DMS114 treated with DMSO at 0.1 percent for 48 hours (cell line): ENCODE data around the gene GSX2.

Experiments
- DNase-seq: peaks from one replicate; lab custom pipeline; 2025; ENCODE audit not compliant: unreplicated experiment; lab: John Stamatoyannopoulos, UW

Gene GSX2

DNA sequence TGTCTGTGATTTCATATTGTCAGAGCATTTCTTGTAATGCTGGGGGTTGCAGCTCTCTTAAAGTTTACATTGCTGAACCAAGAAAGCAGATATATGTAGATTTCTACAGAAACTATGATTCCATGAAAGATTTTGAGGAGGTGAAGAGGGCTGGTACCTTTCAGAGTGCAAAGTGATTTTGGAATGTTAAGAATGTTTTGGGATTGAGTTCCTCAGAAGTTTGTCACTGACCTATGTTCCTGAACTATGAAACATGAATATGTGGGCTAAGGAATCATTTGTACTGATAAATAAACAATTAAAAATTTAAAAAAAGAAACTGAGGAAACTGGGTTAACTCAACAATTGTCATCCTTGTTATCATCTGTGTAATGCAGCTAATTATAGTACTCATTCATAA, 23.3 kb upstream of the GSX2 start:
- no peak for DNase-seq

DNA sequence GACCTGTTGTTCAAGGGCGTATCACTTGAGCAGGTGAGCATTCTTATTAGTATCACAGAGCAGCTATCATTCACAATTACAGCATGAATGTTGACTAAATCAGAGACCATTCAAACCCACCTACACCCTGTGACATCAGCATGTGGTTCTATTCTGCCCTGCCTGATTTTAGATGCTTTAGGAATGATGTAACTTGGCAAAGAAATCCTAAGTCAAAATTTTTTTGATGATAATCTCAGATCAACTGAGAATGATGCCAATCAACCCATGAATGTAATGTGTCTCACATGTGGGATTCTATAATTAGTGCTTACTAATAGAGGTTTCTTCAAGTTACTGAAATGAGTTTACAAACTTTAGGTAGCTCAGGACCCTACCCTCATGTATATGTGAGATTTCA, 22.2 kb upstream of the GSX2 start:
- DNase-seq, result no peak

DNA sequence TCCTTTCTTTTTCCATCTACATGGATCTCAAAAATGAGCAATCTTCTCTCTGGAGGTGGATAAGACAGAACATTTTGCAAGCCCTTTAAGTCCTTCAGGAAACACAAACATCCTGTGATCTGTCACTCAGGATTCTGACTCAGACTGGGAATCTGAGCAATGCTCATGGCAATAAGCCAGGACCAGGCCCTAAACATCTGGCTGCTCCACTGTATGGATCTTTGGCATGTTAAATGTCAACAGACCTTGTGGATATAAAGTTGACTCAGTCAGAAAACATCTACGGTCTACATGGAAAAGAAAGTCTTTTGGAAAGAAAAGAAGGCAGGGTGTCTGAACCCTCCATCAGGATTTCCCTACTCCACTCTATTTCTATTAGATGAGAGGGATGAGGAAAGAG, 17.8 kb upstream of the GSX2 start:
- no peak for DNase-seq

DNA sequence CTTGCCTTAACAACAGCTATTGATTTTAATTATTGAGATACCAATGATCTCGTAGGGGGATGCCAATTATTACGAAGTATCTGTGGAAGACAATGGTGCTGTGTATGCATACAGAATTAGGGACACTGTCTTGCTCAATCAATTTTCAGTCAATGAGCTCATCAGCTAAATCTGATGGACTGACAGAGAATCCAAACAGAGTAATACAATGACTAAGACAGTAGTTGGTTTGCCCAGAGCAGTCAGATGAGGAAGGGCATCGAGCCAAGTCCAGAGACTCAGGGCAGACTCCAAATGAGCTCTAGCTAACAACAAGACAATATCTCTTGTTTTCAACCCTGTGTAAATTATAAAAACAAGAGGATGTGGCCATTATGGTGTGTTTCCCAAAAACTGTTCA, 14.7 kb upstream of the GSX2 start:
- DNase-seq, result no peak

DNA sequence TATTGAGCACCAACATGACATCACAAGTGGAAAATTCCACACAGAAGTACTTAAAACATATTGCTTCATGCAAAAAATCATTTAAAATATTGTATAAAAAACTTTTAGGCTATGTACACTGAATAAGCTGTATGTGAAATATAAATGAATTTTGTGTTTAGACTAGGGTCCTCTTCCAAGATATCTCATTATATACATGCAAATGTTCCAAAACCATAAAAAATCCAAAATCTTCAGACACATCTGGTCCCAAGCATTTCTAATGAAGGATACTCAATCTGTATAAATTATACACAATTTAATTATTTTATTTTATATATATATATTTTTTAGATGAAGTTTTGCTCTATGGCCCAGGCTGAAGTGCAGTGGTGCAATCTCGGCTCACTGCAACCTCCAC, 10.1 kb upstream of the GSX2 start:
- DNase-seq, result no peak

DNA sequence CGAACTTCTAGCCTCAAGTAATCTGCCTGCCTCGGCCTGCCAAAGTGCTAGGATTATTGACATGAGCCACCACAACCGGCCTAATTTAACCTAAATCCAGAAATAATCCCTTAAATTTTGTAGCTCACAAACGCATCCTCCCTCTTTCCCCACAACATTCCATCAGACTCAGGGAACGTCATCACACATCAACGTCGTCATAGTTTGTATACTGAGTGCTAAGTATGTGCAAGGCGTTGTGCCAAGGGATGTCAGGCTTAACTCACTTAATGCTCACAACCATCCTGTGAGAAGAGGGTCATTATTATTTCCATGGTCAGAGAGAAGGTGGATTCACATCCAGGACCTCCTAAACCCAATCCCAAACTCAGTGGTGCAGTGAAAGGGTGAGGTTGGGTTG, 9.6 kb upstream of the GSX2 start:
- no peak for DNase-seq

DNA sequence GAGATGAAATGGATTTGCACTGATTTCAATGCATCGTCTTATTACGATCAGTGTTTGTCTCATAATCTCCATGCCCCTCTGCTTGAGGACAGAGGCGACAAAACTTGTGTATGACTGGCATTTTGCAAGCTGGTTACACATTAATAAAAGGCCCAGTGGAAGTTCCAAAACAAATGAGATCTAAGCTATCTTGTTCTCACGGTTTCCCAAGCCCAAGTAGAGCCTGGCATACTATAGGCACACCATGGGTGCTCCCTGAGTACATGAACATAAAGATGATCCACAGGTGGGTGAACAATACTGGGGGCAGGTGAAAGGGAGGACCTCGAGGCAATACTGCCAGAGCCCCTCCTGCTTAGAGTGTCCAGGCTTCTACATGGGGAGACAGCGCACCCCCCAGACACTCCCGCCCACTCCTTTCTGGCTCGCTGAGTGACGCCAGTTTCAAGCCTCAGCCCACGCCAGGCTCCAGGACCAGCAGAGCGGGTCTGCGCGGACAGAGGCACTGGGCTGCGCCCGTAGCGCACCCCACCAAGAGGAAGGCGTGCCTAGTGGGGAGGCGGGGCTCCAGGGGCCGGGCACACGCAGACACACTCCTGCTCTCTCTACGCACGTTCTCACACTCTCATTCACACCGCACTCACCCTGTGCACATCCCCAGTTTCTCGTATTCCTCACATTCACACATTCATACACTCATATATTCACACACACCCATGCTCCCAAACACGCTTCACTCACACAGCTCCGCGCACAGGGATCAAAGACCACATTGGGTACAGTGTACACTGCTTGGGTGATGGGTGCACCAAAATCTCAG, 8.9 kb upstream of the GSX2 start:
- no peak for DNase-seq

DNA sequence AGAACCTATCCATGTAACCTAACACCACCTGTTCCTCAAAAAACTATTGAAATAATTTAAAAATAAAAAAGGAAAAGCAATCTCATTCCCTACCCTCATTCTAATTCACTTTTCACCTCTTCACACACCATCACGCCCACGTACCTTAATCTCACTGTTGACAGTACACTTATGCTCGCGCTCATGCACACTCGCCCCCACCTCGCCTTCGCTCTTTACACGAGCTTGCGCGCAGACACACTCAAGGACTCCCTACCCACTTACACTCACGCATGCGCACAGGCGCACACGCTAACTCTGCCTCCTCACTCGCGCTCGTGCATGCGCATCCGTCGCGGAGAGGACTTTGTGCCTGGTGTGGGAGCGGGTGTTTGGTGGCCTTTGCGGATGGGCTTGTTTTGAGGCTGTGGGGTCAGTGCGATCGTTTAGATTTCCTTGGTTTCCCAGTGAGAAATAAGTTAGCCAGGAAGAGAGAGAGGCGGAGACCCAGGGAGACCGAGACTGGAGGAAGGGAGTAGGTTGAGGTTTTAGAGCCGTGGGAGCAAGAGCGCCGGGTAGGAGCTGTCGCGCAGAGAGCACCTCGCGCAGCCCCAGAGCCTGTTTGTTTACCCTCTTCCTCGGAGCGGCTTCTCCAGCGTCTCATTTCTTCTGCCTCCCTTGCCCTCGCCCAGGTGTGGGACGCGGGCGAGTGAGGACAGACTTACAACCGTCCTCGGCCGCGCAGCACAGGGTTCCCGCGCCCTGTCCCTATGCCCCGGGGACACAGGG, 8.1 kb upstream of the GSX2 start:
- DNase-seq, result peak; percentile 32

DNA sequence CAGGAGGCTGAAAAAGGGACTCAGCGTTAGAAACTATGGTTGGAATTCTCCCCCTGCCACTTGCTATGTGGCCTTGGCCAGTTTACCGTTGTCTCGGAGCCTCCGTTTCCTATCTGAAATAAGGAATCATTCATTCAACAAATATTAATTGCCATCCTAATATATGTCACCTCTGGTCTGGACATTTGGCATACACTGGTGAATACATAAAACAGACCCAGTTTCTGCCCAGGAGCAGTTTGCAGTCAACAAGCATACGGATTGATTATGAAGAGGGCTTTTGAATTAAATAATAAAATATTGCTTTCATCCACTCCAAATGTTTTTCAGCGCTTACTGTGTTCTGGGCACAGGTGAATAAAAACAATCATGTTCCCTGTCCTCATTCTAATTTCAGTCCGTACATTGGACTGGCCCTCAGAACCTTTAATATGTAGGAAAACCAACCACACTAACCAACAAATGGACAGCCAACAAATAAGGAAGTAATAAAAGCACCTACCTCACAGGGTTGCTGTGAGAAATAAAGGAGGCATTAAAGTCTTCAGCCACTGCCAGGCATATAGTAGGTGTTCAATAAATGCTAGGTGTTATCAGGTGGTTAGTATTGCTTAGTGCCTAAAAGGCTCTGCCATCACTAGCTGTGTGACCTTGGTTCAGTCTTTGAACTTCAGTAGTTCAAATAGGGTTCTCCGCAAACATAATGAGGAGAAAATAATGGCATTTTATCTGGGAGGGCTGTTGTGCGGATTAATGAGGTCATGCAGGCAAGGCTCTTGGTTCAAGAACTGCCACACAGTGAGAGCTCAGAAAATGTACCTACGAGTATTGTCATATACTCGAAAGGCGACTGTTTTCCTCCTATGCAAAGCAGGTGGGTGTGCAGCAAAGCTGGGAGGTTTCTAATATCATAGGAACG, 7.3 kb upstream of the GSX2 start:
- DNase-seq, result no peak

DNA sequence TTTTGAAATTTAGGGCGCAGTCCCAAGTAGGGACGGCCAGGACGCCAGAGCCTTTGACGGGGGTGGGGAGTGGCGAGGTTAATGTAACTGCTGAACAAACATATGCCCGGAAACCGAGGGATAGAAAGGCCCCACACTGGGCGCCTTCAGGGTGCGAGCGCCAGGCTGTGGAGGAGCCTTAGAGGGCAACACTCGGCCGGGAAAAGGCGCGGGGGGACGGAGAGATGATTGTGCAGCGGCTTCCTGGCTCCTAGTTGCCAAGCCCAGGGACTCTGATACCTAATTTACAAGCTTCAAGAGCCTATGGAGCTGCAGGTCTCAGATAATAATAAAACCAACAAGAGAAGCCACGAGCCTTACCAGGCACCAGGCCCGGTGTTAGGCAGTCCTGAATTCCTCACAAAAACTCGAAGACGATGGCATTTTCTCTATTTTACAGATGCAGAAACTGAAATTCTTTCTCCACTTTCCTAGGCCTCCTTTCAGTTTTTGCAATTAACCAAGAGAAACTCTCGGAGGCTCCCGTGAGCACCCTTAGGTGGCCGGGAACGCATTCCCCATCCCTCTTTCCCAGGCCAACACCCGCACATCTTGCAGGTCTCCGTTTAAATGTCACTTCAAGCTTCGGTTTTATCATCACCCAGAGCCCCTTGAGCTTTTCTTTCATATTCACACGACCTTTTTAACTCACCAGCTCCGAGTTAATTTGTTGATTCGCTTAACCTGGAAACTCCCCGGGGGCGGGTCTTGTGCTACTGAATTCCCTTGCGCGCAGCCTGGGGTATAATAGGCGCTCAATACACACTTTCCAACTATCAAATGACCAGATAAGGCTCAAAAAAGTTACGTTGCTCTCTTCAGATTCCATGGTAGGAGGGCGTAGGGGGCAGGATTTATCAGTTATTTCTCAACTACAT, 6.4 kb upstream of the GSX2 start:
- no peak for DNase-seq

DNA sequence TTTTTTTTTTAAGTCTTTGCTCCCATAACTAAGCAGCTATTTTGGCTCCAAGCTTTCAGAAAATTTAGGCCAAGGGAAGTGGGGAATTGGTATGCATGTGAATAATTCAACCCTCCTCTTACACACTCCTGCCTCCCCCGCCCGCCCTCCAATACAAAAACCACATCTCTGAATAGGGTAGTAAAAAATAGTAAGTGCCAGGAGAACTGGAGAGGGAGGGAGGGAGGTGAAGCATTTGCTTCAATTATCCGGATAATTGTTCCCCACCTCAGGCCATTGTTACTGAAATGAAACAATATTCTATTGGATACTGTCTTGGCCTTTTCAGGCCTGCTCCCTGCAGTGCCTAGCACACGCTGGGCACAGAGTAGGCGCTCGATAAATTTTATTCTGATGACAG, 5.5 kb upstream of the GSX2 start:
- no peak for DNase-seq

DNA sequence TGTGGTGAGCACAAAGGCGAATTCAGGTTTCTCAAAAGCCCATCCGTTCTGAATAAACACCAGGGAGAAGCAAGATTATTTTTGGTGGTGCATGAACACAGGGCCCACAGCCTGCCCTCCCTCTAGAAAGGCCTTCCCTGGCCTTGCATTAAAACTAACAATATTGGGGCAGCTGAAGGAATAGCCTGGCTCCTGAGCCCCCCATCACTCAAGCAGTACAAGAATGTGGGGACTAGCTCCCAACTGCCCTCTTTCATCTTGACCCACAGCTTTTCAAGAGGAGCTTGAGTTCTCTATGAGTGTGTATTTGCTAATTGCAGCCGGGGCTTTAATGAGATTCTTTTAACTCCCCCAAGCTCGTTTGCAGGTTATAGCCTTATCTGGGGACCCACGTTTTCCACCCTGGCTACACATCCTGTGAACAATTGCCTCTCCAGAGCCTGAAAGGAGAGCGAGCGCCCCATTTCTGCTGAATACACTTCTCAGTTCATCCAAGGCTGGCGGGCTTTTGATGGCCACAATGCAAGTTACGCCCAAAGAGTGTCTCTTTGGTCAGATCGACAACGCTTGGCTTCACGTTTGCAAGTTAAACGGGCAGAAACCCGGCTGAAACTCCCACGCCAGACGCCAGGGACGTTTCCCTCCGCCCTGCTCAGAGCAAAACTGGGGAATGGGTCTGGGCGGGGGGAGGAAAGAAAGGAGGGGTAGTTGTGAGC, 4.7 kb upstream of the GSX2 start:
- no peak for DNase-seq

DNA sequence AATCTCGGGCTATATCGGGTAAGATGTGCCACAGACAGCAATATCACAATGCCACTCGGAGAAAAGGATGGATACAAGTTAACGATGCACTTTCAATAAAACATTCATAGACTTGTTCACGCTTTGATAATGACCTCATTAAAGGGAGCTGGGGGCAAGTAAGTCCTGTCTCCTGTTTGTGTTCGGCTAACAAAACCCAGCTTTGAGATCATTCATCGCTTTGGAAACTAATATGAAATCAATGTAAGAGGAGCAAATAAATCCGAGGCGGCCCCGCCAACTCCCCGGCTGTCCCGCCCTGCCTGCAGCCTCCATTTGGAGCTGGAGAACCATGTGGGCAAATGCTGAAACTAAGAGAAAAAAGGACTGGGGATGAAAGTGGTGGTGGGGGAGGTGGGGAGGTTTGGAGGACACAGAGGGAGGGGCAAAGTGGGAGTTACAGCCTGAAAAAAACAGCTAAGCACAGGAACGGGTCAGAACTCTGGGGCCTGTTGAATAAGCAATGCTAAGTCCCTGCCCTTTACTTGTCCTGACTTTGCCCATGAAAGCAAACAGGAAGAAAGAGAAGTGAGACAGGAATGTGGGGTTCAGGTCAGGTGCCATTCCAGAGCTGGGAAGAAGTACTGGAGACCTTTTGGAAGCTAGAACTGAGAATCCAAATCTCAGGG, 3.5 kb upstream of the GSX2 start:
- DNase-seq, result no peak

DNA sequence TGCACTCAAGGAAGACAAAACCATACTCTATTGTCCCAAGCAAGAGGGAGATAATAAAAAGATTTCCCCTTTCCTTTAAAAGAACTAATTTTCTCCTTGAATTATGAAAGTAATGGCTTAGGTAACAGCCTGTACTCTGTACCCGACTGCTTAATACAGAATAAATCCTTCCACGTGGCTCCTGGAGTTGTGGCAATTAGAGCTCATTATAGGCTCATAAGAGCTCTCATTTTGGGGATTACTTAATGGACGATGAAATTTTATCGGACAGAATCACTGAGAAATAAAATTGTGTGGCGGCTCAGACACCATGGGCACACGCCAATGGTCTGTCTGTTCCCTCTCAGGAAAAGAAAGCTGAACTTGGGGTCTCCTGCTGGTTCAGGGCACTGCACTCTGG, 2.8 kb upstream of the GSX2 start:
- DNase-seq, result no peak

DNA sequence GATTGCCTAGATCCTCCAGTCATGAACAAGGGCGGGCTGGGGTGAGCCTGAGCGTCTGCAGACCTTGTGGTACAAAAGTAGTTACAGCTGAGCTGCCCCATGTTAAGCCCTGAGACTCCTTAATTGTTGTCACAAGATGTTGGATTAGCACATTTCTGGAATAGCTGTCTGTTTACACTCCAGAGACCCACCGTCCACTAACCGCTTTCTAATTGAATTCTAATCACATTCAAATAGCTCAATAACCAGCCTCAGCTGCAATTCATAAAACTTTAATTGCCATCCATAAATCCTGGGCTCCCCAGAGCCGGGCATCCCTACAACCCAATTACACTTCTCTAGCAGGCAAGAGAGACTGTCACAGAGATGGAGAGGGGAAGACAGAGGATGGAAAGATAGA, 1.6 kb upstream of the GSX2 start:
- DNase-seq, result no peak

DNA sequence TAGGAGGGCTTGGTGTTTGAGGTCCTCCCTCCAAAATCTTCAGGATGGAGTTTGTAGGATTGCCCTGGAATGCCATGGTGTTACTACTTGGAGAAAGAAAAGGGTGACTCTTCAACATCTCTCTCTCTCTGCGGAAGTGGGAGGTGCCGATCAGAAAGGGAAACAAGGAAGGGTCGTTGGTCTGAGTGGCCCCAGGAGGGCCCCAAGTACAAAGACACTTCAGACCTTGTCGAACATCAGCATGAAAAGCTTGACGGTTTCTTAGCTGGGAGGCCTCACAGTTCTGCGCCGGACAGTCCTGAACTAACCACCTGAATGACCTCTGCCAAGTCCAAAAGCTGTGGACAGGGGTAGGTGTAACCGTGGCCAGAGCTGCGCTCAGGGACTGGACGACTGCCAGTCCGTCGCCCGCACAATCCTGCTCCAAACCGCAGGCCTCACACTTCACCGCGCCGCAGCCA, 646 bp upstream of the GSX2 start:
- DNase-seq, result no peak

DNA sequence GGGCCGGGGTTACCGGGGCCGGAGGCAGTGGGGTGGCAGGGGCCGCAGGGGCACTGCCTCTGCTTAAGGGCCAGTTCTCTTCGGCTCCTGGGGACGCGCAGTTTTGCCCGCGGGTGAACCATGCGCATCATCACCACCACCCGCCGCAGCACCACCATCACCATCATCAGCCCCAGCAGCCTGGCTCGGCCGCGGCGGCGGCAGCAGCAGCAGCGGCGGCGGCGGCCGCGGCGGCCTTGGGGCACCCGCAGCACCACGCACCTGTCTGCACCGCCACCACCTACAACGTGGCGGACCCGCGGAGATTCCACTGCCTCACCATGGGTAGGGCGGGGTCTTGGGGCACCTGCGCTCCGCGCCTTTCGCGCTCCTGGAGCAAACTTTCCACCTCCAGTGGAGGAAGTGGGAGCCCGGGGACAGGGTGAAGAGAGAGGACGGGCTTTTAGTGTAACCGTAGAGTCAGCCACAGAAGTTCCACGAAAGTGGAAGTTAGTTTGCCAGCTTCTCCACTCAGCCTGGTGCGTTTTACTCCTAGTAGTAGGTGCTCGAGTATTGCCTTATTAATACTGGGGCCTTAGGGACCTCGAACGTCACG, 729 bp downstream of the GSX2 start:
- DNase-seq, result no peak

DNA sequence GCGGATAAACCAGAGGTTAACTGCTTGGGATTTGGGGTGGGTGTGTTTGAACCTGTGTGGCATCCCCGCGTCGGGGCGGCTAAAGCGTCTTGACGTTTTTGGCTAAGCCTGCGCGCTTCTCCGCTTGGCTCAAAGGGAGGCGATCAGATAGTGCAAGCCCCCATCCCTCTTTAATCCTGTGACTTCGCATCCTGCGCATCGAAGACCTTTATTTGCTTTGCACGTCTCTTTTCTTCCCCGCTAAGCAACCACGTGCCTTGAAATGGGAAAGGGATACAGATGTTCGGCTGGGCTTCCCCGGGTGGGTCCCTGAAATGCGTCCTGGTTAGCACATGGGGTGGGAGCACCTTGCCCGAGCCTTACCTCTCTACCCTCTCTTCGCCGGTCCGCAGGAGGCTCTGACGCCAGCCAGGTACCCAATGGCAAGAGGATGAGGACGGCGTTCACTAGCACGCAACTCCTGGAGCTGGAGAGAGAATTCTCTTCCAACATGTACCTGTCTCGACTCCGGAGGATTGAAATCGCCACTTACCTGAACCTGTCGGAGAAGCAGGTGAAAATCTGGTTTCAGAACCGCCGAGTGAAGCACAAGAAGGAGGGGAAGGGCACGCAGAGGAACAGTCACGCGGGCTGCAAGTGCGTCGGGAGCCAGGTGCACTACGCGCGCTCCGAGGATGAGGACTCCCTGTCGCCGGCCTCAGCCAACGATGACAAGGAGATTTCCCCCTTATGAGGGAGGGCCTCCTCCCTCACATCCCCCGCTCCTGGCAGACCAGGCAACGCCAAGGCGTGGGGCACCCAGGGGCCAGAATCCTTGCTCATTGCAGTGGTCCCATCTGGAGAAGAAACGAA, 1.5 kb downstream of the GSX2 start:
- no peak for DNase-seq
